Measurements from ENCODE around the gene ZNF518B.

Gene ZNF518B

GRCh38 chr4:10496200-10496599, 39.0 kb upstream of the ZNF518B start:
- in situ Hi-C loops (cut with HindIII; ENCODE audit: low pct_ligation_motif_present, low sequenced_read_pairs) = no loop called here
- no peak for TF ChIP-seq CTCF (IDR thresholded peaks at IDR 0.05; ENCODE audit: low read depth, low read length, missing control alignments)
- Histone ChIP-seq H3K36me3 (replicated peaks) (no peaks in the 10 kb centered on the region), H3K4me3 (ENCODE audit: low read depth, low read length) (no peak overlapping the region), H3K27ac (no peak overlapping the region), H3K27me3 (replicated peaks) (no peaks in the 10 kb centered on the region)
- no peak for DNase-seq

DNA sequence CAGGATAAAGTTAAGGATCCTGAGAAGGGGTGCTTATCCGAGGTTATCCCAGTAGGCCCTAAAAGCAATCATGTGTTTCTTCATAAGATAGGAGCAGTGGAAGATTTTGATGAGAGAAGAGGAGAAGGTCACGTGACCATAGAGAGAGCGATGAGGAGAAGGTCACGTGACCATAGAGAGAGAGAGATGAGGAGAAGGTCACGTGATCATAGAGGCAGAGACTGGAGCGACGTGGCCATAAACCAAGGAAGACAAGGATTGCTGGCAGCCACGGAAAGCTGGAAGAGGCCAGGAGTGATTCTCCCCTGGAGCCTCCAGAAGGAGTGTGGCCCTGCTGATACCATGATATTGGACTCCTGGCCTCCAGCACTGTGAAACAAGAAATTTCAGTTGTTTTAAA, 38.4 kb upstream of the ZNF518B start:
- in situ Hi-C loops (cut with HindIII; ENCODE audit: low pct_ligation_motif_present, low sequenced_read_pairs) = no loop called here
- TF ChIP-seq CTCF (IDR thresholded peaks at IDR 0.05; ENCODE audit: low read depth, low read length, missing control alignments) = no peak
- DNase-seq = no peak
- Histone ChIP-seq H3K27me3 (replicated peaks) (no peaks in the 10 kb centered on the region), H3K36me3 (replicated peaks) (no peaks in the 10 kb centered on the region), H3K27ac (no peak overlapping the region), H3K4me3 (ENCODE audit: low read depth, low read length) (no peak overlapping the region)

- Histone ChIP-seq H3K36me3 (replicated peaks) (no peaks in the 10 kb centered on the region), H3K27ac (no peak overlapping the region), H3K4me3 (ENCODE audit: low read depth, low read length) (no peak overlapping the region), H3K27me3 (replicated peaks) (no peaks in the 10 kb centered on the region)
- no peak for TF ChIP-seq CTCF (IDR thresholded peaks at IDR 0.05; ENCODE audit: low read depth, low read length, missing control alignments)
- no peak for DNase-seq
- in situ Hi-C loops (cut with HindIII; ENCODE audit: low pct_ligation_motif_present, low sequenced_read_pairs) = no loop called here
These were observed 35.2 kb upstream of the ZNF518B start for GRCh38 chr4:10492464-10492863.

DNA sequence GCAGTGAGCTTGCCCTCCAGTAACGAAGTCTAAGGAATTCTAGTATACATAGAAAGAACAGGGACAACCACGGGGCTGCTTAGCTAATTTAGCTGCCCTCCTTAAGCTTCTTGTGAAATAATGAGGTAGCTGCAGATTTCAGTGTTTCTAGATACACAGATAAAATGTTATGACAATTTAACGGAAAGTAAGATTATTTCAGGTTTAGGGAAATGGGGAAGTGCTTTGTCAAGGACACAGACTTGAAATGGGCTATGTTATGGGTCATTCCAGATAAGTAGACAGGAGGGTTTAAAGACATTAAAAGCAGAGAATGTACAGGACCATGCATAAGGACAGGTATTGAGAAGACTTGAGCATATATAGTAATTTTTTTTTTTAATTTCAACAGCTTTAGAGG, 34.2 kb upstream of the ZNF518B start:
- no peaks in the 10 kb centered on the region for H3K27me3 ChIP-seq (replicated peaks)
- no peak overlapping the region for H3K27ac ChIP-seq
- no peak for TF ChIP-seq CTCF (IDR thresholded peaks at IDR 0.05; ENCODE audit: low read depth, low read length, missing control alignments)
- H3K4me3 ChIP-seq (ENCODE audit: low read depth, low read length) = no peak overlapping the region
- in situ Hi-C loops (cut with HindIII; ENCODE audit: low pct_ligation_motif_present, low sequenced_read_pairs) = no loop called here
- no peaks in the 10 kb centered on the region for H3K36me3 ChIP-seq (replicated peaks)
- no peak for DNase-seq

DNA sequence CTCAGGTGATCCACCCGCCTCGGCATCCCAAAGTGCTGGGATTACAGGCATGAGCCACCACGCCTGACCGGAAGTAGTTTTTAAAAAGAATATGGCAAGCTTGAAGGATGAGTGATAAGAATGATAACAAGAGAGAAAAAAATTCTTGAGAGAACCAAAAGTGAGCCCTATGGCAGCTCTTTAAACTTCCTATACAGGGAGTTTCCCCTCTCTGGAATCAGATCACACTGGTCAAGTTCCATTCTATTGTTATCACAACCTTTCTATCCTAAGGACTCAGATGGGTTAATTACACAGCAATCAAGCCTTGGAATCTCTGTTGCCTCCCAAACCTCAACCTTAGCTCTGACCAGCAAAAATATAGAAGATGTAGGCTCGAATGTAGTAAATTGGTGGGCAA, 33.8 kb upstream of the ZNF518B start:
- Histone ChIP-seq H3K4me3 (ENCODE audit: low read depth, low read length) (no peak overlapping the region), H3K27ac (no peak overlapping the region), H3K27me3 (replicated peaks) (no peaks in the 10 kb centered on the region), H3K36me3 (replicated peaks) (no peaks in the 10 kb centered on the region)
- no peak for DNase-seq
- no peak for TF ChIP-seq CTCF (IDR thresholded peaks at IDR 0.05; ENCODE audit: low read depth, low read length, missing control alignments)
- in situ Hi-C loops (cut with HindIII; ENCODE audit: low pct_ligation_motif_present, low sequenced_read_pairs) = no loop called here

DNA sequence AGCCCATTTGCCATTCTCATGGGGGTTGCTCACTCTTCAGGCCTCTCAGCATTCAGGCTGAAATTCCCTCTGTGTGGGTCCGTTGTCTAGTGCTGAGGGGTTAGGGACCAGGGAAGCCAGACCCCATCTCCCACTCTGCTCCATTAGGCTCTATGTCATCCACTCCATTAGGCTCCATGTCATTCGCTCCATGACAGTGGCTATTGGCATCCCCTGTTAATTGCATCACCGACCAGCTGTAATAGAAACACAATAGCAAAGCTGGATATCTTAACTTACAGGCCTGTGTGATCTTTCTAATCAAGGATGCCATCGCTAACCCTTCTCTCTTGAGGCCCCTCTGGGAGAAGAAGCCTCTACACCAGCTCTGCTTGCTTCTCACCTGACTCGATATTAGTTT, 25.7 kb upstream of the ZNF518B start:
- no peak for DNase-seq
- no peak overlapping the region for H3K27ac ChIP-seq
- H3K27me3 ChIP-seq (replicated peaks) = no peaks in the 10 kb centered on the region
- no peak for TF ChIP-seq CTCF (IDR thresholded peaks at IDR 0.05; ENCODE audit: low read depth, low read length, missing control alignments)
- in situ Hi-C loops (cut with HindIII; ENCODE audit: low pct_ligation_motif_present, low sequenced_read_pairs) = no loop called here
- H3K4me3 ChIP-seq (ENCODE audit: low read depth, low read length) = no peak overlapping the region
- no peaks in the 10 kb centered on the region for H3K36me3 ChIP-seq (replicated peaks)

Measured in brain microvascular endothelial cell (primary cell).